ENCODE data around the gene PTCSC3.

The PTCSC3 gene

GRCh38 chr14:36176524-36176923 lies at the start of gene PTCSC3:
TSS of gene PTCSC3 (minus strand) at chr14:36176722.
- DNase-seq: no peak

GRCh38 chr14:36226164-36226563 lies 49.6 kb upstream of the PTCSC3 start:
- DNase-seq: no peak

- no peak for DNase-seq
Observed at GRCh38 chr14:36224176-36224575, 47.7 kb upstream of the PTCSC3 start.

- DNase-seq: no peak
Observed at GRCh38 chr14:36223558-36223957, 47.0 kb upstream of the PTCSC3 start.

- no peak for DNase-seq
Observed at GRCh38 chr14:36222952-36223468, 46.5 kb upstream of the PTCSC3 start.

GRCh38 chr14:36222337-36222736 lies 45.8 kb upstream of the PTCSC3 start:
- DNase-seq: no peak

- no peak for DNase-seq
Observed at GRCh38 chr14:36221112-36221511, 44.6 kb upstream of the PTCSC3 start.

- no peak for DNase-seq
Observed at GRCh38 chr14:36217732-36218131, 41.2 kb upstream of the PTCSC3 start.

- no peak for DNase-seq
Observed at GRCh38 chr14:36217027-36217426, 40.5 kb upstream of the PTCSC3 start.

- DNase-seq: no peak
Observed at GRCh38 chr14:36215217-36215598, 38.7 kb upstream of the PTCSC3 start.

GRCh38 chr14:36214476-36215216 lies 38.1 kb upstream of the PTCSC3 start:
- no peak for DNase-seq

GRCh38 chr14:36212987-36213386 lies 36.5 kb upstream of the PTCSC3 start:
- DNase-seq: no peak

GRCh38 chr14:36212577-36212976 lies 36.1 kb upstream of the PTCSC3 start:
- no peak for DNase-seq

- DNase-seq: no peak
Observed at GRCh38 chr14:36208690-36209278, 32.3 kb upstream of the PTCSC3 start.

GRCh38 chr14:36207500-36207899 lies 31.0 kb upstream of the PTCSC3 start:
- no peak for DNase-seq

GRCh38 chr14:36204461-36205073 lies 28.0 kb upstream of the PTCSC3 start:
- DNase-seq: no peak

GRCh38 chr14:36198378-36198777 lies 21.9 kb upstream of the PTCSC3 start:
- no peak for DNase-seq

- no peak for DNase-seq
Observed at GRCh38 chr14:36194663-36195062, 18.1 kb upstream of the PTCSC3 start.

- DNase-seq: no peak
Observed at GRCh38 chr14:36192530-36192929, 16.0 kb upstream of the PTCSC3 start.

- no peak for DNase-seq
Observed at GRCh38 chr14:36183402-36183801, 6.9 kb upstream of the PTCSC3 start.

GRCh38 chr14:36181417-36181816 lies 4.9 kb upstream of the PTCSC3 start:
- DNase-seq: no peak

- no peak for DNase-seq
Observed at GRCh38 chr14:36177489-36177888, 967 bp upstream of the PTCSC3 start.

- DNase-seq: no peak
Observed at GRCh38 chr14:36174767-36175424, 1.6 kb downstream of the PTCSC3 start.

- no peak for DNase-seq
Observed at GRCh38 chr14:36173161-36173560, 3.4 kb downstream of the PTCSC3 start.

All from activated CD8-positive, alpha-beta memory T cell treated with anti-CD3 and anti-CD28 coated beads for 24 hours (primary cell).